Fibroblast of lung (primary cell): ENCODE data around the gene STOML2. TPM values are rescaled to one million over a fixed set of nuclear protein-coding genes. Genes with fewer than 3 reads are reported as not detected.
A peak's percentile ranks its signal among the peaks of the same experiment; 100 is the strongest.

Experiments
- DNase-seq, 2 donors: peaks; one replicate each; pipeline versions ENCODE4 v3.0.0 to v3.0.0-alpha.2; 2010; ENCODE audit warnings: low read depth in 2 of 2
- H2AFZ ChIP-seq: 2 replicates; pipeline ENCODE4 v1.5.1; 2012; ENCODE audit warnings: low read length, control low read depth, inconsistent platforms
- H3K27ac ChIP-seq: 2 replicates; pipeline ENCODE4 v1.5.1; 2011; ENCODE audit warnings: low read length, control low read depth; ENCODE audit not compliant: insufficient read depth
- H3K27me3 ChIP-seq: 2 replicates; pipeline ENCODE4 v1.5.1; 2011; ENCODE audit warnings: mild to moderate bottlenecking, low read length; ENCODE audit not compliant: control insufficient read depth, insufficient read depth
- H3K36me3 ChIP-seq: 2 replicates; pipeline ENCODE4 v1.5.1; 2011; ENCODE audit warnings: low read length; ENCODE audit not compliant: control insufficient read depth, insufficient read depth
- H3K4me1 ChIP-seq: 2 replicates; pipeline ENCODE4 v1.5.1; 2011; ENCODE audit warnings: low read length; ENCODE audit not compliant: control insufficient read depth, insufficient read depth; ENCODE audit errors: extremely low read depth
- H3K4me2 ChIP-seq: 2 replicates; pipeline ENCODE4 v1.5.1; 2011; ENCODE audit warnings: low read length, control low read depth; ENCODE audit not compliant: insufficient read depth; ENCODE audit errors: extremely low read depth
- H3K4me3 ChIP-seq, 4 experiments: fragments of 200-600 bp in 1 of 4; sonication (generic) in 1 of 4; replicated peaks in 1 of 4; 2 replicates each; pipeline ENCODE4 v1.5.1; 2011 to 2016; ENCODE audit warnings: low read length in 4 of 4, low read depth in 3 of 4, mild to moderate bottlenecking in 3 of 4, control low read depth in 2 of 4, inconsistent platforms in 1 of 4, mixed read lengths in 1 of 4; ENCODE audit not compliant: insufficient read depth in 1 of 4; ENCODE audit errors: control extremely low read depth in 1 of 4
- H3K79me2 ChIP-seq: 2 replicates; pipeline ENCODE4 v1.5.1; 2012; ENCODE audit warnings: mild to moderate bottlenecking, low read length, inconsistent platforms; ENCODE audit not compliant: control insufficient read depth, insufficient read depth
- H3K9ac ChIP-seq: 2 replicates; pipeline ENCODE4 v1.5.1; 2011; ENCODE audit warnings: mild to moderate bottlenecking, low read length, control low read depth; ENCODE audit not compliant: insufficient read depth
- H3K9me3 ChIP-seq: 2 replicates; pipeline ENCODE4 v1.5.1; 2012; ENCODE audit warnings: low read depth, low read length; ENCODE audit not compliant: control insufficient read depth, insufficient read depth
- H4K20me1 ChIP-seq: 2 replicates; pipeline ENCODE4 v1.5.1; 2011; ENCODE audit warnings: low read length; ENCODE audit not compliant: control insufficient read depth, insufficient read depth; ENCODE audit errors: extremely low read depth
- CTCF ChIP-seq, 2 donors: IDR thresholded peaks in 1 of 2; conservative IDR thresholded peaks in 1 of 2; 1 replicate in 1 of 2; 2 replicates in 1 of 2; pipeline ENCODE4 v1.5.1; 2011 to 2012; ENCODE audit warnings: low read length in 2 of 2, control low read depth in 1 of 2, inconsistent platforms in 1 of 2, low read depth in 1 of 2, mild to moderate bottlenecking in 1 of 2
- EZH2 ChIP-seq: IDR thresholded peaks from 2 replicates; pipeline ENCODE4 v1.5.1; 2012; ENCODE audit warnings: low read length, control low read depth, mild to moderate bottlenecking; ENCODE audit errors: missing control alignments
- polyA plus RNA-seq, 2 donors: library from polyadenylated mRNA; depleted of rRNA in 1 of 2; stranded (reverse) in 1 of 2; unstranded in 1 of 2; fragments of >200 nt; gene quantifications; 2 replicates each; pipeline ENCODE4 v1.2.1, GENCODE V29; 2011 to 2012; ENCODE audit warnings: missing spikeins in 1 of 2
- total RNA-seq: library from RNA; depleted of rRNA; stranded (reverse); fragments of >200 nt; gene quantifications from 2 replicates; pipeline ENCODE4 v1.2.1, GENCODE V29; 2014

The STOML2 gene
- total and polyA plus RNA-seq, 2 donors (not counting 1 experiment from before 2014, with no cell fraction given) = 94.0 to 170 TPM

GRCh38 chr9:35096035-35096849, 6.7 kb downstream of the STOML2 start, which contains the start of gene PIGO:
Gene PIGO (minus strand): TSS chr9:35096591. CDS start chr9:35095565, 1,026 bp downstream.
- no peaks in the 10 kb centered on the region for H3K79me2 ChIP-seq
- peak within 1 kb of the TSS; percentile 83 to 99 (median 98) for H3K4me3 ChIP-seq
- H3K4me1 ChIP-seq = no peaks in the 10 kb centered on the region
- no peaks in the 10 kb centered on the region for H3K27me3 ChIP-seq
- H2AFZ ChIP-seq = peak within 1 kb of the TSS; percentile 99
- H3K36me3 ChIP-seq = peaks cover under 1% of the 10 kb centered on the region
- no peaks in the 10 kb centered on the region for H4K20me1 ChIP-seq
- H3K9me3 ChIP-seq = no peaks in the 10 kb centered on the region
- TF ChIP-seq CTCF (conservative IDR thresholded peaks at IDR 0.05 in 1 of 2, IDR thresholded peaks at IDR 0.05 in 1 of 2; ENCODE audit: low read depth in 1 of 2, low read length in 2 of 2) (peak; percentile 73 to 79), EZH2 (no peak)
- peak within 1 kb of the TSS; percentile 89 for H3K4me2 ChIP-seq
- H3K9ac ChIP-seq = peak within 1 kb of the TSS; percentile 99
- peak within 1 kb of the TSS; percentile 99 for H3K27ac ChIP-seq
- DNase-seq = peak; percentile 75 to 82

GRCh38 chr9:35091536-35091935, 11.4 kb downstream of the STOML2 start:
- no peak overlapping the region for H3K9ac ChIP-seq
- no peaks in the 10 kb centered on the region for H4K20me1 ChIP-seq
- H3K27ac ChIP-seq = no peak overlapping the region
- TF ChIP-seq CTCF (conservative IDR thresholded peaks at IDR 0.05 in 1 of 2, IDR thresholded peaks at IDR 0.05 in 1 of 2; ENCODE audit: low read depth in 1 of 2, low read length in 2 of 2) (no peak), EZH2 (no peak)
- no peaks in the 10 kb centered on the region for H3K4me1 ChIP-seq
- H3K27me3 ChIP-seq = no peaks in the 10 kb centered on the region
- no peak for DNase-seq
- H2AFZ ChIP-seq = no peak overlapping the region
- peaks cover 6% of the 10 kb centered on the region for H3K36me3 ChIP-seq
- H3K4me3 ChIP-seq = no peak overlapping the region
- no peak overlapping the region for H3K4me2 ChIP-seq
- H3K79me2 ChIP-seq = no peaks in the 10 kb centered on the region
- H3K9me3 ChIP-seq = no peaks in the 10 kb centered on the region

GRCh38 chr9:35089434-35089833, 13.5 kb downstream of the STOML2 start:
- DNase-seq = no peak
- H3K27me3 ChIP-seq = no peaks in the 10 kb centered on the region
- no peaks in the 10 kb centered on the region for H3K4me1 ChIP-seq
- H3K4me3 ChIP-seq = no peak overlapping the region
- no peaks in the 10 kb centered on the region for H4K20me1 ChIP-seq
- no peak overlapping the region for H3K27ac ChIP-seq
- H3K36me3 ChIP-seq = peaks cover 6% of the 10 kb centered on the region
- H3K79me2 ChIP-seq = no peaks in the 10 kb centered on the region
- no peaks in the 10 kb centered on the region for H3K9me3 ChIP-seq
- no peak overlapping the region for H3K4me2 ChIP-seq
- no peak overlapping the region for H3K9ac ChIP-seq
- H2AFZ ChIP-seq = no peak overlapping the region
- TF ChIP-seq CTCF (conservative IDR thresholded peaks at IDR 0.05 in 1 of 2, IDR thresholded peaks at IDR 0.05 in 1 of 2; ENCODE audit: low read depth in 1 of 2, low read length in 2 of 2) (no peak), EZH2 (no peak)
